ENCODE measurements around the gene LPP. TPM values are rescaled to one million over a fixed set of nuclear protein-coding genes. Genes with fewer than 3 reads are reported as not detected.

LPP gene
- polyA plus RNA-seq, 1 experiment = 76.3 TPM

DNA sequence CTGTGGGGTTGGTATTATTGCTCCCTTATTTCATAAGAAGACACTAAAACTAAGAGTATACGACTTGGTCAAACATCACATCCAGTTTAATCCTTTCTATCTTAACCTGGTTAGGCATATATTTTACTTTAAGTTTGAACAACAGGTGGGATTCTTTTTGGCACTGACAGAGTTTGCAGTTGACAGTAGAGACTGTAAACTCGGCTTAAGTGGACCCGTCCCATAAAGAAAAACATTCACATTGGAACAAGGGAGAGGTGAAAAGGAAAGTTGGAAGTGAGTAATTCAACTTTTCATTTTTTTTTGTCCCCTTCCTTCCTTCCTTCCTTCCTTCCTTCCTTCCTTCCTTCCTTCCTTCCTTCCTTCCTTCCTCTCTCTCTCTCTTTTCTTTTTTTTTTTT, 355.4 kb downstream of the LPP start:
- no peak for DNase-seq (ENCODE audit: low read depth, low spot score)
- H3K9me3 ChIP-seq (ENCODE audit: control insufficient read depth, insufficient read depth, low read length) = no peaks in the 10 kb centered on the region
- no peak overlapping the region for H3K27ac ChIP-seq (ENCODE audit: low read depth, low read length)
- ChIA-PET POLR2A (no interaction called here), CTCF (no interaction called here)
- no peaks in the 10 kb centered on the region for H3K27me3 ChIP-seq (ENCODE audit: control insufficient read depth, insufficient read depth, low read length)
- no peak overlapping the region for H3K4me3 ChIP-seq (ENCODE audit: low read depth, low read length)
- TF ChIP-seq, protein P1, sequence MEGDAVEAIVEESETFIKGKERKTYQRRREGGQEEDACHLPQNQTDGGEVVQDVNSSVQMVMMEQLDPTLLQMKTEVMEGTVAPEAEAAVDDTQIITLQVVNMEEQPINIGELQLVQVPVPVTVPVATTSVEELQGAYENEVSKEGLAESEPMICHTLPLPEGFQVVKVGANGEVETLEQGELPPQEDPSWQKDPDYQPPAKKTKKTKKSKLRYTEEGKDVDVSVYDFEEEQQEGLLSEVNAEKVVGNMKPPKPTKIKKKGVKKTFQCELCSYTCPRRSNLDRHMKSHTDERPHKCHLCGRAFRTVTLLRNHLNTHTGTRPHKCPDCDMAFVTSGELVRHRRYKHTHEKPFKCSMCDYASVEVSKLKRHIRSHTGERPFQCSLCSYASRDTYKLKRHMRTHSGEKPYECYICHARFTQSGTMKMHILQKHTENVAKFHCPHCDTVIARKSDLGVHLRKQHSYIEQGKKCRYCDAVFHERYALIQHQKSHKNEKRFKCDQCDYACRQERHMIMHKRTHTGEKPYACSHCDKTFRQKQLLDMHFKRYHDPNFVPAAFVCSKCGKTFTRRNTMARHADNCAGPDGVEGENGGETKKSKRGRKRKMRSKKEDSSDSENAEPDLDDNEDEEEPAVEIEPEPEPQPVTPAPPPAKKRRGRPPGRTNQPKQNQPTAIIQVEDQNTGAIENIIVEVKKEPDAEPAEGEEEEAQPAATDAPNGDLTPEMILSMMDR (IDR thresholded peaks at IDR 0.05; ENCODE audit: low read depth, low read length) = no peak

DNA sequence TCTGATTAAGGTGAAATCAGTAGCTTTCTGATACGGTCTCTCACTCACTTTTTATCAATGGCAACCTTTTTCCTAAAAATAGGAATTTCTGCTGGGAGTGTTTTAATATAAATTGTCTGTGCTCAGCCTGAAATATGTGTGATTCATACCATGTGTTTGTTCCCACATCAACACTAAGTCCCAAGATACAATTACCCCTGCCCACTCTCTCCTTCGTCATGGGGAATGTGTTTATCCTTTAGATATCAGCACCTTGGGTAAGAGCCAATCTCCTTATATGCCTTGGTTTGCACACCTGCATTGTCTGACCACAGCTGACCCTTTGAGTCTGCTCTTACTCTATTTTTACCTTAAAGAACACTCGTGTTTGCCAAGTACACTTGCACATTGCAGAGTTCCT, 356.4 kb downstream of the LPP start:
- no peak overlapping the region for H3K4me3 ChIP-seq (ENCODE audit: low read depth, low read length)
- TF ChIP-seq, protein P1 (IDR thresholded peaks at IDR 0.05; ENCODE audit: low read depth, low read length) = no peak
- CTCF ChIA-PET = interaction anchor here (1.0 to 1.1 kb wide), 2 partner anchors 444 to 770 kb away, joined by 3 read pairs; no protein-coding TSS in a partner anchor
- peak overlapping the region; percentile 49 for H3K27ac ChIP-seq (ENCODE audit: low read depth, low read length)
- H3K27me3 ChIP-seq (ENCODE audit: control insufficient read depth, insufficient read depth, low read length) = no peaks in the 10 kb centered on the region
- no peaks in the 10 kb centered on the region for H3K9me3 ChIP-seq (ENCODE audit: control insufficient read depth, insufficient read depth, low read length)
- POLR2A ChIA-PET = no interaction called here
- peak; percentile 79 for DNase-seq (ENCODE audit: low read depth, low spot score)

GRCh38 chr3:188513662-188514328, 359.8 kb downstream of the LPP start:
- Histone ChIP-seq H3K9me3 (ENCODE audit: control insufficient read depth, insufficient read depth, low read length) (no peaks in the 10 kb centered on the region), H3K27me3 (ENCODE audit: control insufficient read depth, insufficient read depth, low read length) (no peaks in the 10 kb centered on the region), H3K27ac (ENCODE audit: low read depth, low read length) (no peak overlapping the region), H3K4me3 (ENCODE audit: low read depth, low read length) (no peak overlapping the region)
- DNase-seq (ENCODE audit: low read depth, low spot score) = no peak
- ChIA-PET CTCF (no interaction called here), POLR2A (no interaction called here)
- TF ChIP-seq, protein P1 (IDR thresholded peaks at IDR 0.05; ENCODE audit: low read depth, low read length) = no peak

DNA sequence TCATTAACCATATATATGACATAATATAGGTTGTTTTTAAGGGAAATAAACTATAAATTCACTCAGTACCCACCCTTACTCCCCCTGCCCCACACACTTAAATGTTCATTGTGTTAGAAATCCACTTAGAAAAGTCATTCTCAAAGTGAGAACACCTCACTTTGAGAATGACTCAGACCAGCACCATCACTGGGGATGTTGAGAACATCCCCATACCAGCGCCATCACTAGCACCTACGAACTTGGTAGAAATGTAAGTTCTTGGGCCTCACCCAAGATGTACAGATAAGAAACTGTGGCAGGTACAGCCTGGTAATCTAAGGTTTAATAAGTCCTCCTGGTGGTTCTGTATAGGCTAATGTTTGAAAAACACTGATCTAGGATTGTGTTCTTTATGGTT, 362.6 kb downstream of the LPP start:
- Histone ChIP-seq H3K9me3 (ENCODE audit: control insufficient read depth, insufficient read depth, low read length) (no peaks in the 10 kb centered on the region), H3K27ac (ENCODE audit: low read depth, low read length) (no peak overlapping the region), H3K27me3 (ENCODE audit: control insufficient read depth, insufficient read depth, low read length) (no peaks in the 10 kb centered on the region), H3K4me3 (ENCODE audit: low read depth, low read length) (no peak overlapping the region)
- POLR2A ChIA-PET = no interaction called here
- TF ChIP-seq, protein P1 (IDR thresholded peaks at IDR 0.05; ENCODE audit: low read depth, low read length) = no peak
- CTCF ChIA-PET = no interaction called here
- no peak for DNase-seq (ENCODE audit: low read depth, low spot score)

DNA sequence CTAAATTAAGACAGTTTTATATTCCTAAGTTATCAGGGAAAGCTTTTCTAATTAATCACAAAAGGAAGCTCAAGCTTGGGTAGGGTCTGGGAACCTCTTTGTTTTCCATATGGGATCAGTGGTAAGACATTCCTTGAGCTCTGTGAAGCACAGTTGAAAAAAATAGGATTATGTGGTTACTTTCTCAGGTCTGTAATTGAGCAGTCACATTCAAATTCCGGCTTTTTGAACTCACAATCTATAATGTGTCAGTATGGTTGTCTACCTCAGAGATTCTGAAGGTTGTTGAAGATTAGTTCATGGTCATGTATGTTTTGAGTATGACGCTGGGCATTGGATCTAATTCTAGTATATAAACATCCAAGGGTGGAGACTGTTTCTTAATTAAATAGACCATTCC, 364.5 kb downstream of the LPP start:
- H3K9me3 ChIP-seq (ENCODE audit: control insufficient read depth, insufficient read depth, low read length) = no peaks in the 10 kb centered on the region
- ChIA-PET CTCF (interaction anchor here (1.0 kb wide), 1 partner anchor 435 kb away, joined by 3 read pairs; no protein-coding TSS in a partner anchor), POLR2A (interaction anchor here (0.6 kb wide), 1 partner anchor 66 kb away, joined by 3 read pairs; no protein-coding TSS in a partner anchor)
- no peak overlapping the region for H3K27ac ChIP-seq (ENCODE audit: low read depth, low read length)
- no peak for DNase-seq (ENCODE audit: low read depth, low spot score)
- TF ChIP-seq, protein P1 (IDR thresholded peaks at IDR 0.05; ENCODE audit: low read depth, low read length) = no peak
- H3K4me3 ChIP-seq (ENCODE audit: low read depth, low read length) = no peak overlapping the region
- H3K27me3 ChIP-seq (ENCODE audit: control insufficient read depth, insufficient read depth, low read length) = no peaks in the 10 kb centered on the region
